Glutamatergic neuron (in vitro differentiated cells): ENCODE results near the gene SLC6A6. TPM values are rescaled to one million over a fixed set of nuclear protein-coding genes. Genes with fewer than 3 reads are reported as not detected.

Source experiments
- DNase-seq: peaks from one replicate; pipeline ENCODE4 v3.0.0; 2022
- H3K27ac Mint-ChIP-seq: one replicate; pipeline ENCODE4 v1.8.0; 2020; ENCODE audit warnings: mild to moderate bottlenecking, mixed read lengths, inconsistent platforms; ENCODE audit not compliant: unreplicated experiment
- H3K27me3 Mint-ChIP-seq: one replicate; pipeline ENCODE4 v1.8.0; 2020; ENCODE audit warnings: mild to moderate bottlenecking, moderate library complexity, mixed read lengths, inconsistent platforms; ENCODE audit not compliant: unreplicated experiment
- H3K36me3 Mint-ChIP-seq: one replicate; pipeline ENCODE4 v1.8.0; 2020; ENCODE audit warnings: mild to moderate bottlenecking, mixed read lengths, inconsistent platforms; ENCODE audit not compliant: unreplicated experiment
- H3K4me1 Mint-ChIP-seq: one replicate; pipeline ENCODE4 v1.8.0; 2020; ENCODE audit warnings: mild to moderate bottlenecking, low read depth, mixed read lengths, inconsistent platforms; ENCODE audit not compliant: unreplicated experiment
- H3K4me3 Mint-ChIP-seq: one replicate; pipeline ENCODE4 v1.8.0; 2020; ENCODE audit warnings: mild to moderate bottlenecking, mixed read lengths, inconsistent platforms; ENCODE audit not compliant: unreplicated experiment
- H3K9me3 Mint-ChIP-seq: one replicate; pipeline ENCODE4 v1.8.0; 2020; ENCODE audit warnings: mild to moderate bottlenecking, moderate library complexity, mixed read lengths, inconsistent platforms; ENCODE audit not compliant: unreplicated experiment
- total RNA-seq: library from RNA; stranded (reverse); fragmentation: NEBNext Ultra II Directional; extraction: Animal tissue kit (Norgen Biotek cat#: 25700); gene quantifications from one replicate; pipeline ENCODE4 v1.2.1, GENCODE V29; 2021; ENCODE audit not compliant: unreplicated experiment
- TF ChIP-seq, protein P1 (sequence below): fragments of 200-600 bp; sonication (generic); IDR thresholded peaks from one replicate; pipeline ENCODE4 v1.5.0; 2021; ENCODE audit not compliant: partially characterized antibody, unreplicated experiment

Gene SLC6A6
- total RNA-seq, 1 donor from 2014 or later: 21.9 TPM

DNA sequence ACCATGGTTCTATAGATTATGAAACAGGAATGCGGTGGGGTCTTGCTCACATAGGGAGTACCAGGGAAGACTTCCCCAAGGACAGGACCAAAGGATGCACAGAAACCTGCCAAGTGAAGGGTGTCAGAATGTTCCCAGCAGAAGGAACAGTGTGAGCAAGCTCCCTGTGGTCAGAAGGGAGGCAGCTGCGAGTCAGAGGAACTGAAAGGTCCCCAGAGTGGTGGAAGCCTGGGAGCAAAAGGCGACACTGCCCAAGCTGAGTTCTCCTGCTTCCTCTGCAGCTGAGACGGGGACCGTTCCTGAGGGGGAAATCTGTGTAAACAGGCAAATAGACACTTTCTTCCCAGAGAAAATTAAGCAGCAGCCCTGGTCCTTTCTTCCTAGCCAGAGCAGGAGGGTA lies 14.2 kb upstream of the SLC6A6 start:
- Mint-ChIP-seq H3K36me3 (peaks cover 7% of the 10 kb centered on the region), H3K9me3 (peaks cover 1% of the 10 kb centered on the region), H3K4me3 (no peak overlapping the region), H3K4me1 (peaks cover 4% of the 10 kb centered on the region), H3K27me3 (no peaks in the 10 kb centered on the region), H3K27ac (no peak overlapping the region)
- no peak for DNase-seq
- TF ChIP-seq, protein P1, sequence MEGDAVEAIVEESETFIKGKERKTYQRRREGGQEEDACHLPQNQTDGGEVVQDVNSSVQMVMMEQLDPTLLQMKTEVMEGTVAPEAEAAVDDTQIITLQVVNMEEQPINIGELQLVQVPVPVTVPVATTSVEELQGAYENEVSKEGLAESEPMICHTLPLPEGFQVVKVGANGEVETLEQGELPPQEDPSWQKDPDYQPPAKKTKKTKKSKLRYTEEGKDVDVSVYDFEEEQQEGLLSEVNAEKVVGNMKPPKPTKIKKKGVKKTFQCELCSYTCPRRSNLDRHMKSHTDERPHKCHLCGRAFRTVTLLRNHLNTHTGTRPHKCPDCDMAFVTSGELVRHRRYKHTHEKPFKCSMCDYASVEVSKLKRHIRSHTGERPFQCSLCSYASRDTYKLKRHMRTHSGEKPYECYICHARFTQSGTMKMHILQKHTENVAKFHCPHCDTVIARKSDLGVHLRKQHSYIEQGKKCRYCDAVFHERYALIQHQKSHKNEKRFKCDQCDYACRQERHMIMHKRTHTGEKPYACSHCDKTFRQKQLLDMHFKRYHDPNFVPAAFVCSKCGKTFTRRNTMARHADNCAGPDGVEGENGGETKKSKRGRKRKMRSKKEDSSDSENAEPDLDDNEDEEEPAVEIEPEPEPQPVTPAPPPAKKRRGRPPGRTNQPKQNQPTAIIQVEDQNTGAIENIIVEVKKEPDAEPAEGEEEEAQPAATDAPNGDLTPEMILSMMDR: no peak

DNA sequence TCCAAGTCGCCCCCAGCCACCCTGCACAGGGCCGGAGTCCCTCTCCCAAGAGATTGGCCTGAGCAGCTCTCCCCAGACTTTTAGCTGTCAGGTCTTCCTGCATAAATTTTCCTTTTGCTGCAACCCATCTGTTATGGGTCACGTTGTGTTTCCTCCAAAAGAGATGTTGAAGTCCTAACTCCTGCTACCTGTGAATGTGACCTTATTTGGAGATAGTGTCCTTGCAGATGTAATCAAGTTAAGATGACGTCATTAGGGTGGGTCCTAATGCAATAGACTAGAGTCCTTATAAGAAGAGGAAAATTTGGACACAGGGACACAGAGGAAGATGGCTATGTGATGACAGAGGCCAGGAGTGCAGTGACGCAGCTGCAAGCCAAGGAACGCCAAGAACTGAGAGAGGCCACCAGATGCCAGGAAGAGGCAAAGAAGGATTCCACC lies 13.2 kb upstream of the SLC6A6 start:
- no peak overlapping the region for H3K4me3 Mint-ChIP-seq
- no peak for DNase-seq
- no peak overlapping the region for H3K27ac Mint-ChIP-seq
- H3K36me3 Mint-ChIP-seq: peaks cover 7% of the 10 kb centered on the region
- TF ChIP-seq, protein P1: no peak
- H3K4me1 Mint-ChIP-seq: peaks cover 11% of the 10 kb centered on the region
- H3K27me3 Mint-ChIP-seq: no peaks in the 10 kb centered on the region
- H3K9me3 Mint-ChIP-seq: peaks cover 1% of the 10 kb centered on the region

DNA sequence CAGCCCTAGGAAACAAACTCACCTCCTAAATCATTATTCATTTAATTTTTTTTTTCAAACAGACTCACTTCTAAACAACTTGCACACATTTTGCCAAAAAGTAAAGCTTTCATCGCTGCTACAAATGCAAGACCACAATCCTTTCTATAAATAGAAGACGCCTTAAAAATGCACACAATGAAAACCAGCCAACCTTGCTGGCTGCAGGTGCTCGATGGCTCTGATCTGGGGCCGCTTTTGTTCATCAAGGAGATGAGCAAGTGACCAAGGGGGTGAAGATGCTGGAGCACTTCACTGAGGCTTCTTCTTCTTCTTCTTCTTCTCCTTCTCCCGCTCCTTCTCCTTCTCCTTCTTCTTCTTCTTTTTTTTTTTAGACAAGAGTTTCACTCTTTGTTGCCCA lies 12.7 kb upstream of the SLC6A6 start:
- no peak overlapping the region for H3K27ac Mint-ChIP-seq
- no peaks in the 10 kb centered on the region for H3K27me3 Mint-ChIP-seq
- TF ChIP-seq, protein P1: no peak
- DNase-seq: no peak
- H3K36me3 Mint-ChIP-seq: peaks cover 7% of the 10 kb centered on the region
- H3K9me3 Mint-ChIP-seq: peaks cover 1% of the 10 kb centered on the region
- H3K4me3 Mint-ChIP-seq: no peak overlapping the region
- H3K4me1 Mint-ChIP-seq: peaks cover 11% of the 10 kb centered on the region

DNA sequence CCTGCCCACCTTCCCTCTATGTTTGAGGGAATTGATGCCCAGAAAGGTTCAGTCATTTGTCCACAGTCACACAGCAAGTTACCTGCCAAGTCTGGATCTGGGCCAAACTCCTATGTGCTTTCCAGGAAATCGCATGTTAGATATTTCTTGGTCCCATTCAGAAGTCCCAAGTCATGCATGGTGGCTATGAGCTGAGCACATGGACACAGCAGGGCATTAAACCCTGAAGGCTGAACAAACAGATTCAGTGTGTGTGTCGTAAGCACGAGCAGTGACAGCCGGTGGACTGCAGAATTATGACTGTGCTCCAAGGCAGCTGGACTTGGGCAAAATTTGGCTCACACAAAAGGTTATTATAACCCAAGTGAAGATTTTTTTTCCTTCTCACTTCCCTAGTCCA lies 11.4 kb upstream of the SLC6A6 start:
- DNase-seq: no peak
- Mint-ChIP-seq H3K9me3 (peaks cover 1% of the 10 kb centered on the region), H3K4me3 (no peak overlapping the region), H3K27me3 (no peaks in the 10 kb centered on the region), H3K27ac (no peak overlapping the region), H3K36me3 (no peaks in the 10 kb centered on the region), H3K4me1 (peaks cover 13% of the 10 kb centered on the region)
- TF ChIP-seq, protein P1: no peak

DNA sequence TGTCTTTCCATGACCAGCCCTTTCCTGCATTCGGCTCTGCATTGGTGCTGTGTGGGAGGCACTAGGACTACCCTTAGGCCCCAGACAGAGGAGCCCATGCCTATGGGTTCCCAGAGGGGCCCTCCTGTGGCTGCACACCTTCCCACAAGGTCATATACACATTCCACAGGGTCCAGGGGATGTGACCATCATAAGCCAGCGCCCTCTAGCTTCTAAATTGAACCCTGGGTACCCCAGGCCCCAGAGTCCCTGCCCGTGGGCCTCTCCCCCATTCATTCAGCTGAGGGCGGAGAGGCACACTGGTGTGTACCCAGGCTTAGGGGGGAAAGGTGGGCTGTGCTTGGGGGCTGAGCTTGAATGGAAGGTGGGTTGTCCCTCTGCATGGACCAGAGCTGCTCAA lies 10.2 kb upstream of the SLC6A6 start:
- TF ChIP-seq, protein P1: no peak
- H3K36me3 Mint-ChIP-seq: no peaks in the 10 kb centered on the region
- H3K9me3 Mint-ChIP-seq: peaks cover 3% of the 10 kb centered on the region
- peaks cover 3% of the 10 kb centered on the region for H3K27me3 Mint-ChIP-seq
- no peak overlapping the region for H3K27ac Mint-ChIP-seq
- no peak overlapping the region for H3K4me3 Mint-ChIP-seq
- no peak for DNase-seq
- H3K4me1 Mint-ChIP-seq: peaks cover 16% of the 10 kb centered on the region
